Mesothelial cell of epicardium (in vitro differentiated cells): ENCODE measurements around the gene TSPEAR. TPM values are rescaled to one million over a fixed set of nuclear protein-coding genes. Genes with fewer than 3 reads are reported as not detected.

Experiments
- DNase-seq, 2 experiments: peaks; one replicate each; pipeline ENCODE4 v3.0.0; 2021; ENCODE audit warnings: low spot score in 2 of 2; ENCODE audit not compliant: unreplicated experiment in 2 of 2
- H3K27ac Mint-ChIP-seq: 2 replicates; pipeline ENCODE4 v1.8.0; 2021; ENCODE audit warnings: mixed read lengths
- H3K27me3 Mint-ChIP-seq: 2 replicates; pipeline ENCODE4 v1.8.0; 2021; ENCODE audit warnings: low read depth, mixed read lengths
- H3K36me3 Mint-ChIP-seq: 2 replicates; pipeline ENCODE4 v1.8.0; 2021; ENCODE audit warnings: mixed read lengths
- H3K4me1 Mint-ChIP-seq: 2 replicates; pipeline ENCODE4 v1.8.0; 2021; ENCODE audit warnings: mixed read lengths
- H3K4me3 Mint-ChIP-seq: 2 replicates; pipeline ENCODE4 v1.8.0; 2021; ENCODE audit warnings: mild to moderate bottlenecking, moderate library complexity, mixed read lengths
- H3K9me3 Mint-ChIP-seq: 2 replicates; pipeline ENCODE4 v1.8.0; 2021; ENCODE audit warnings: mixed read lengths
- total RNA-seq: library from RNA; stranded (reverse); gene quantifications from 3 replicates; pipeline ENCODE4 v1.2.1, GENCODE V29; 2021
- TF ChIP-seq, protein P1 (sequence below): fragments of 200-600 bp; sonication (generic); IDR thresholded peaks from one replicate; pipeline ENCODE4 v1.5.0; 2021; ENCODE audit warnings: antibody characterized with exemption; ENCODE audit not compliant: unreplicated experiment

Gene TSPEAR
- total RNA-seq, 1 donor from 2014 or later = 0.11 TPM

DNA sequence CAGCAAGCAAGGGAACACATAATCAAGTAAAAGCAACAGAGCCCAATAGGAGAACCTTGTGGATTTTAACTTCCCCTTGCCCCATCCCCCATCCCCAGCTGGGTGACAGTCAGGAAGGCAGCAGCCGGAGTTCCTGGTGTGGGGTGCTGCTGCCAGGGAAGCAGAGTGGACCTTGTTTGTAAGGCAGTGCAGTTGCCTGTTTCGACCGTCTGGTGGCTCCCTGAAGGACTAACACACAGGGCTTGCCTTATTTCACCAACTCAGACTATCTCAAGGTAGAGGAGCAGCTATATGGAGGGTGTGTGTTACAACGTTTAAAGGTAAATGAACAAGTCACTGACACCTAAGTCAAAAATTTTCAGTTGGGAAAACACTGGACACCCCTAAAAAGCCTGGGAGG is 92.9 kb downstream of the TSPEAR start:
- no peak for DNase-seq

DNA sequence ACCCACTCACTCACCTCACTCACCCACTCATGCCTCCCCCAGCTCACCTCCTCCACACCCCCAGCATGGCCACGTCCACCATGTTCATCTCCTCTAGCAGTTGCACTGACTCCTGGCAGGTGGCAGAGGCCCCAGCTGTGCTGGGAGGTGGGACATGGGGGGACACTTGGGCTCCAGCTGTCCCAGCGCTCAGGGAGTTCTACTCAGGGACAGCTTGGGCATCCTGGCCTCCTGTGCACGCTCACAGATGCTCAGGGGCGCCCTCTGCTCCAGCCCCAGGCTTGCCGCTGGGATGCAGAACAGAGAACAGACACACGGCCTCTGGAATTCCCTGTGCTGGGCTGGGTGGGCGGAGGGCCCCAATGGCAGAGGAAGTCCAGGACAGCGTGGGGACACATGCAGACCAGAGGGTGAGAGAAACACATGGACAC is 94.3 kb downstream of the TSPEAR start:
- H3K27me3 Mint-ChIP-seq = no peaks in the 10 kb centered on the region

More for the DNA sequence above, 92.9 kb downstream of the TSPEAR start:
- H3K4me3 Mint-ChIP-seq = no peak overlapping the region
- H3K27ac Mint-ChIP-seq = no peak overlapping the region
- H3K4me1 Mint-ChIP-seq = no peaks in the 10 kb centered on the region
- no peaks in the 10 kb centered on the region for H3K36me3 Mint-ChIP-seq
- TF ChIP-seq, protein P1, sequence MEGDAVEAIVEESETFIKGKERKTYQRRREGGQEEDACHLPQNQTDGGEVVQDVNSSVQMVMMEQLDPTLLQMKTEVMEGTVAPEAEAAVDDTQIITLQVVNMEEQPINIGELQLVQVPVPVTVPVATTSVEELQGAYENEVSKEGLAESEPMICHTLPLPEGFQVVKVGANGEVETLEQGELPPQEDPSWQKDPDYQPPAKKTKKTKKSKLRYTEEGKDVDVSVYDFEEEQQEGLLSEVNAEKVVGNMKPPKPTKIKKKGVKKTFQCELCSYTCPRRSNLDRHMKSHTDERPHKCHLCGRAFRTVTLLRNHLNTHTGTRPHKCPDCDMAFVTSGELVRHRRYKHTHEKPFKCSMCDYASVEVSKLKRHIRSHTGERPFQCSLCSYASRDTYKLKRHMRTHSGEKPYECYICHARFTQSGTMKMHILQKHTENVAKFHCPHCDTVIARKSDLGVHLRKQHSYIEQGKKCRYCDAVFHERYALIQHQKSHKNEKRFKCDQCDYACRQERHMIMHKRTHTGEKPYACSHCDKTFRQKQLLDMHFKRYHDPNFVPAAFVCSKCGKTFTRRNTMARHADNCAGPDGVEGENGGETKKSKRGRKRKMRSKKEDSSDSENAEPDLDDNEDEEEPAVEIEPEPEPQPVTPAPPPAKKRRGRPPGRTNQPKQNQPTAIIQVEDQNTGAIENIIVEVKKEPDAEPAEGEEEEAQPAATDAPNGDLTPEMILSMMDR = no peak
- no peaks in the 10 kb centered on the region for H3K27me3 Mint-ChIP-seq
- H3K9me3 Mint-ChIP-seq = peaks cover 36% of the 10 kb centered on the region

DNA sequence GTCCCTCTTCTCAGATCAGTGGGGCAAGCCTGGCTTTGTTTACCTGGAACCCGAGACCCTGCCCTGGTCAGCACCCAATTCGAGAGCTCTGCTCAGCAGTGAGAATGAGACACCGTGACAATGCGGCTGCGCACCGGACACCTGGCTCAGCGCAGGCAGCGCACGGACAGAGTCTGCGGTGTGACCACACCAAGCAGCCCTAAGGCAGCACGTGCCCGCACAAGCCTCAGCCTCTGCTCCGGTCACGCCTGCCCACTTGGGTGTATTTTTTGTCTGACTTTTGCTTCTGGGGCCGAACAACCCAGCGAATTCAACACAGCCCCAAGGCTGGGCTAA is 94.8 kb downstream of the TSPEAR start:
- Mint-ChIP-seq H3K36me3 (no peaks in the 10 kb centered on the region), H3K9me3 (peaks cover 23% of the 10 kb centered on the region), H3K4me3 (no peak overlapping the region), H3K27me3 (no peaks in the 10 kb centered on the region), H3K27ac (no peak overlapping the region), H3K4me1 (no peaks in the 10 kb centered on the region)
- TF ChIP-seq, protein P1 = no peak
- no peak for DNase-seq

More for the DNA sequence above, 94.3 kb downstream of the TSPEAR start:
- H3K27ac Mint-ChIP-seq = no peak overlapping the region
- H3K4me1 Mint-ChIP-seq = no peaks in the 10 kb centered on the region
- H3K36me3 Mint-ChIP-seq = no peaks in the 10 kb centered on the region
- H3K4me3 Mint-ChIP-seq = no peak overlapping the region
- peaks cover 23% of the 10 kb centered on the region for H3K9me3 Mint-ChIP-seq
- TF ChIP-seq, protein P1 = no peak
- DNase-seq = no peak

DNA sequence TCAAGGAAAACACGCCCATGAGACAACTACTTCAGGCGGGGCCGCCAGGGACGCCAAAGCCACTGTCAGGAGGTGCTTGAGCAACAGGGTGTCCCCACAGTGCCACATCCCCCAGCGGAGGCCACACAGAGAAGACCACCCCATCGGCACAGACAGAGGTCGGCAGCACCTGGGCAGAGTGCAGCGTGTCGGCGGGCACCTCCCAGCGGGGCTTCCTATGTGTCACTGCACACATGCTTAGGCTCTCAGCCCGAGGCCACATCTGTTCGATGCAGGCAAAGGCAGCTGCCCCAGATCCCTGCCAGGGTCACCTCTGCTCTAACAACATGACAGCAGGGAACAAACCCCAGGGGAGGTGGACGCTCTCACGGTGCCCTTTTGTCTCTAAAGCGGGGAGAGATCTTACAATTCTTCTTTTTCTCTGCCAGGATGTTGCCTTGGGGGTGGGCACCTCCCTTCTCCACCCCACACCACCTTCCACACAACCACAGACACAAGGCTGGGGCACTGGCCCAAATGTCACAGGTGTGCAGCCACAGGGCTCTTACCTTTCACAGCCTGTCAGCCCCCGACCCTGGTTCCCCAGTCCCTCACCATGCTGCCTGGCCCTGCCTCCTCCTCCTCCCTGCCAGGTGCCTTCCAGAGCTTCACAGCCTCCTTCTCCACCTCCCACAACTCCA is 95.3 kb downstream of the TSPEAR start:
- Mint-ChIP-seq H3K27me3 (no peaks in the 10 kb centered on the region), H3K4me1 (no peaks in the 10 kb centered on the region), H3K9me3 (peaks cover 28% of the 10 kb centered on the region), H3K36me3 (no peaks in the 10 kb centered on the region), H3K27ac (no peak overlapping the region), H3K4me3 (no peak overlapping the region)
- TF ChIP-seq, protein P1 = no peak
- no peak for DNase-seq

DNA sequence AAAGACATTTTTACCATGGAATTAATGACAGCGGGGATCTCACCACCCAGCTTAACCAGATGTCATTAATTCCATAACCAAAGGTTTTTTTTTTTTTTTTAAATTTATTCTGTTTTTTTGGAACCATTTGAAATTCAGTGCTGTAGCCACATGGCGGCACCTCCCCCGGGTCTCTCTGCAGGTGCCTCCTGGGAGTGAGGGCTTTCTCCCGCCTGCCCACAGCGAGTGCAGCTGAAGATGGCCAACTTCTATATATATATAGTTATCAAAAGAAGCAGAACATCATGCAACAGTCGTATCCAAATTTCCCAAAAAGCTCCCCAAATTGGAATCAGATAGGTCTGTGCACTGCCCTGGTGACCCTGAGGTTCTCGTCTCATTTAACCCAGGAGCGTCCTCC is 95.9 kb downstream of the TSPEAR start:
- Mint-ChIP-seq H3K4me1 (no peaks in the 10 kb centered on the region), H3K36me3 (no peaks in the 10 kb centered on the region), H3K4me3 (no peak overlapping the region), H3K27me3 (no peaks in the 10 kb centered on the region), H3K9me3 (peaks cover 26% of the 10 kb centered on the region), H3K27ac (no peak overlapping the region)
- TF ChIP-seq, protein P1 = no peak
- DNase-seq = no peak
